ENCODE results near the gene DACH1. TPM values are rescaled to one million over a fixed set of nuclear protein-coding genes. Genes with fewer than 3 reads are reported as not detected.

Gene DACH1
- total and polyA plus RNA-seq, 2 donors (not counting 3 experiments of a cell fraction or from before 2014, with no cell fraction given): 8.6 to 28.3 TPM

DNA sequence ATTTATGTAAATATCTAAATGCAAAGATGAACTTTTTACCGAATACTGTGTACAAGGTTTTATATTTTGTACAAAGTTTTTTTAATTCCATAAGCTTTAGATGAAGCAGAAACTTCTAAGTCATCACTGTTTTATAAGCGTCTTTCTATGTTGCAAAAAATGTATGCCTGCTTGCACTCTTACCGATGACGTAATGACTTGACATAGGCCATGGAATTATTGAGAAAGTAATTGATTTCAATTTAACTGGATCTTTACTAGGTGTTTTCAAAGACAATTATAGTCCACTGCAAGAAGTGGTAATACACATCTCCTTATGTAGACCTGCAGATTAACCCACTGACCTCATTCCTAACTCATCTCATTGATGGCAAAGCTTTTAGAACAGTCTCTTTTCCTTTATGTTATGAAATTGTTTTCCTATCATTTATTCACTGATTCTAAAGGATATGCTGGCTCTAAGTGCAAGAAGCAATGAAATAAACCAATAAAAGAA, 10.4 kb downstream of the DACH1 start:
- ChIA-PET POLR2A (no interaction called here), CTCF (interaction anchor here (1.0 kb wide), 1 partner anchor 11 kb away, joined by 3 read pairs; the partner anchor contains the start of gene DACH1)
- dilution Hi-C loops (cut with MboI; ENCODE audit: extremely low pct_ligation_motif_present, low sequenced_read_pairs) (no loop called here), intact Hi-C loops (cut with micrococcal nuclease) (no loop called here)
- no peaks in the 10 kb centered on the region for H3K9me1 ChIP-seq (replicated peaks; ENCODE audit: control insufficient read depth, extremely low read depth, insufficient read depth, low read length)
- H4K20me1 ChIP-seq (replicated peaks; ENCODE audit: control insufficient read depth, extremely low read depth, insufficient read depth, low read length): no peaks in the 10 kb centered on the region
- TF ChIP-seq, protein P1, sequence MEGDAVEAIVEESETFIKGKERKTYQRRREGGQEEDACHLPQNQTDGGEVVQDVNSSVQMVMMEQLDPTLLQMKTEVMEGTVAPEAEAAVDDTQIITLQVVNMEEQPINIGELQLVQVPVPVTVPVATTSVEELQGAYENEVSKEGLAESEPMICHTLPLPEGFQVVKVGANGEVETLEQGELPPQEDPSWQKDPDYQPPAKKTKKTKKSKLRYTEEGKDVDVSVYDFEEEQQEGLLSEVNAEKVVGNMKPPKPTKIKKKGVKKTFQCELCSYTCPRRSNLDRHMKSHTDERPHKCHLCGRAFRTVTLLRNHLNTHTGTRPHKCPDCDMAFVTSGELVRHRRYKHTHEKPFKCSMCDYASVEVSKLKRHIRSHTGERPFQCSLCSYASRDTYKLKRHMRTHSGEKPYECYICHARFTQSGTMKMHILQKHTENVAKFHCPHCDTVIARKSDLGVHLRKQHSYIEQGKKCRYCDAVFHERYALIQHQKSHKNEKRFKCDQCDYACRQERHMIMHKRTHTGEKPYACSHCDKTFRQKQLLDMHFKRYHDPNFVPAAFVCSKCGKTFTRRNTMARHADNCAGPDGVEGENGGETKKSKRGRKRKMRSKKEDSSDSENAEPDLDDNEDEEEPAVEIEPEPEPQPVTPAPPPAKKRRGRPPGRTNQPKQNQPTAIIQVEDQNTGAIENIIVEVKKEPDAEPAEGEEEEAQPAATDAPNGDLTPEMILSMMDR (IDR thresholded peaks at IDR 0.05; ENCODE audit: extremely low read depth in 1 of 2, insufficient read depth in 1 of 2, low read depth in 1 of 2, low read length in 2 of 2): no peak
- no peak for TF ChIP-seq POLR2AphosphoS5 (IDR thresholded peaks at IDR 0.05; ENCODE audit: insufficient read depth, low read depth, low read length)
- no peak for TF ChIP-seq EZH2 (IDR thresholded peaks at IDR 0.05; ENCODE audit: borderline replicate concordance, low read depth, low read length, severe bottlenecking)
- TF ChIP-seq, protein P2, sequence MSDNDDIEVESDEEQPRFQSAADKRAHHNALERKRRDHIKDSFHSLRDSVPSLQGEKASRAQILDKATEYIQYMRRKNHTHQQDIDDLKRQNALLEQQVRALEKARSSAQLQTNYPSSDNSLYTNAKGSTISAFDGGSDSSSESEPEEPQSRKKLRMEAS (IDR thresholded peaks at IDR 0.05; ENCODE audit: insufficient read depth, insufficient read length): no peak
- no peak for TF ChIP-seq JUN (IDR thresholded peaks at IDR 0.05; ENCODE audit: borderline replicate concordance, insufficient read depth, insufficient read length, low read depth)
- TF ChIP-seq POLR2A (IDR thresholded peaks at IDR 0.05; ENCODE audit: low read depth, low read length): no peak
- TF ChIP-seq GATA2 (IDR thresholded peaks at IDR 0.05; ENCODE audit: insufficient read depth, insufficient read length, low read depth, low read length): no peak
- no peak for TF ChIP-seq FOS (IDR thresholded peaks at IDR 0.05; ENCODE audit: borderline replicate concordance, insufficient read depth, low read length)
- no peak for TF ChIP-seq MYC (IDR thresholded peaks at IDR 0.05; ENCODE audit: low read depth, low read length)
- no peak for FAIRE-seq
- no peak overlapping the region for H3K4me2 ChIP-seq (ENCODE audit: insufficient read depth, low read length)
- BruUV-seq (replicated peaks): no TSS peak
- no peak overlapping the region for H3K27ac ChIP-seq (ENCODE audit: insufficient read depth, low read depth, low read length)
- no peaks in the 10 kb centered on the region for H3K36me3 ChIP-seq (ENCODE audit: control insufficient read depth in 2 of 2, extremely low read depth in 1 of 2, insufficient read depth in 2 of 2, low read length in 2 of 2)
- no peak for DNase-seq (ENCODE audit: low read depth, low spot score)
- H3K79me2 ChIP-seq (ENCODE audit: control insufficient read depth, insufficient read depth, low read length): no peaks in the 10 kb centered on the region
- H3K4me1 ChIP-seq (ENCODE audit: control insufficient read depth, extremely low read depth, insufficient read depth, low read length): peaks cover 9% of the 10 kb centered on the region
- H3K9ac ChIP-seq (replicated peaks; ENCODE audit: extremely low read depth, insufficient read depth, low read length): no peak overlapping the region
- H3K9me3 ChIP-seq (replicated peaks; ENCODE audit: control insufficient read depth, insufficient read depth, low read length): no peaks in the 10 kb centered on the region
- no peaks in the 10 kb centered on the region for H3K27me3 ChIP-seq (ENCODE audit: control insufficient read depth in 2 of 2, insufficient read depth in 2 of 2, low read length in 2 of 2)
- no peak overlapping the region for H2AFZ ChIP-seq (ENCODE audit: low read depth, low read length)
- no peak overlapping the region for H3K4me3 ChIP-seq (replicated peaks in 1 of 3; ENCODE audit: insufficient read depth in 1 of 3, low read depth in 1 of 3, low read length in 3 of 3)

All from endothelial cell of umbilical vein (primary cell).